ENCODE measurements around the gene YARS1.

Gene YARS1

GRCh38 chr1:32772281-32773017, 44.7 kb downstream of the YARS1 start (continued):
- no peak for TF ChIP-seq CSDC2 (CRISPR knock-in tag; IDR thresholded peaks at IDR 0.05)
- no peak for TF ChIP-seq ARNTL (CRISPR knock-in tag; IDR thresholded peaks at IDR 0.05; ENCODE audit: borderline replicate concordance, low read depth)
- TF ChIP-seq ISL1 (CRISPR knock-in tag; IDR thresholded peaks at IDR 0.05): no peak
- no peak for TF ChIP-seq TCF4 (CRISPR knock-in tag; IDR thresholded peaks at IDR 0.05; ENCODE audit: borderline replicate concordance)

- no peak for TF ChIP-seq ZC3H10 (CRISPR knock-in tag; IDR thresholded peaks at IDR 0.05)
- TF ChIP-seq PPARA (CRISPR knock-in tag; IDR thresholded peaks at IDR 0.05; ENCODE audit: borderline replicate concordance): no peak
- no peak for TF ChIP-seq CSRNP3 (CRISPR knock-in tag; IDR thresholded peaks at IDR 0.05)
- TF ChIP-seq ESRRG (CRISPR knock-in tag; IDR thresholded peaks at IDR 0.05): no peak
- no peak for TF ChIP-seq ZFP30 (CRISPR knock-in tag; IDR thresholded peaks at IDR 0.05)
- TF ChIP-seq BACH2 (CRISPR knock-in tag; IDR thresholded peaks at IDR 0.05; ENCODE audit: borderline replicate concordance): no peak
- TF ChIP-seq OSR1 (CRISPR knock-in tag; IDR thresholded peaks at IDR 0.05): no peak
- no peak for TF ChIP-seq POU6F1 (CRISPR knock-in tag; IDR thresholded peaks at IDR 0.05; ENCODE audit: borderline replicate concordance, low read depth)
- no peak for TF ChIP-seq ISL1 (CRISPR knock-in tag; IDR thresholded peaks at IDR 0.05)
- TF ChIP-seq SNAI2 (CRISPR knock-in tag; IDR thresholded peaks at IDR 0.05): no peak
- TF ChIP-seq TOX (CRISPR knock-in tag; IDR thresholded peaks at IDR 0.05; ENCODE audit: borderline replicate concordance): no peak
- no peak for TF ChIP-seq PATZ1 (CRISPR knock-in tag; IDR thresholded peaks at IDR 0.05; ENCODE audit: borderline replicate concordance)
- TF ChIP-seq CSDC2 (CRISPR knock-in tag; IDR thresholded peaks at IDR 0.05): no peak
- no peak for TF ChIP-seq ZNF70 (CRISPR knock-in tag; IDR thresholded peaks at IDR 0.05)
- TF ChIP-seq ZNF565 (CRISPR knock-in tag; conservative IDR thresholded peaks at IDR 0.05; ENCODE audit: low read depth): no peak
- TF ChIP-seq ARNTL (CRISPR knock-in tag; IDR thresholded peaks at IDR 0.05; ENCODE audit: borderline replicate concordance, low read depth): no peak
- ATAC-seq: no peak
These were observed 45.4 kb downstream of the YARS1 start for GRCh38 chr1:32771561-32772280.

- no peak for ATAC-seq
- TF ChIP-seq ZFP30 (CRISPR knock-in tag; IDR thresholded peaks at IDR 0.05): no peak
- no peak for TF ChIP-seq ESRRG (CRISPR knock-in tag; IDR thresholded peaks at IDR 0.05)
- no peak for TF ChIP-seq GLIS3 (CRISPR knock-in tag; IDR thresholded peaks at IDR 0.05)
- TF ChIP-seq TSHZ2 (CRISPR knock-in tag; IDR thresholded peaks at IDR 0.05): no peak
- TF ChIP-seq ARNTL (CRISPR knock-in tag; IDR thresholded peaks at IDR 0.05; ENCODE audit: borderline replicate concordance, low read depth): no peak
- TF ChIP-seq TCF4 (CRISPR knock-in tag; IDR thresholded peaks at IDR 0.05; ENCODE audit: borderline replicate concordance): no peak
- no peak for TF ChIP-seq POU6F1 (CRISPR knock-in tag; IDR thresholded peaks at IDR 0.05; ENCODE audit: borderline replicate concordance, low read depth)
- TF ChIP-seq OSR1 (CRISPR knock-in tag; IDR thresholded peaks at IDR 0.05): no peak
- no peak for TF ChIP-seq PPARA (CRISPR knock-in tag; IDR thresholded peaks at IDR 0.05; ENCODE audit: borderline replicate concordance)
- no peak for TF ChIP-seq CSDC2 (CRISPR knock-in tag; IDR thresholded peaks at IDR 0.05)
- TF ChIP-seq BACH2 (CRISPR knock-in tag; IDR thresholded peaks at IDR 0.05; ENCODE audit: borderline replicate concordance): no peak
- no peak for TF ChIP-seq CREB5 (CRISPR knock-in tag; IDR thresholded peaks at IDR 0.05; ENCODE audit: low read depth)
- no peak for TF ChIP-seq CSRNP3 (CRISPR knock-in tag; IDR thresholded peaks at IDR 0.05)
- TF ChIP-seq ZNF565 (CRISPR knock-in tag; conservative IDR thresholded peaks at IDR 0.05; ENCODE audit: low read depth): no peak
- no peak for TF ChIP-seq ZNF70 (CRISPR knock-in tag; IDR thresholded peaks at IDR 0.05)
- no peak for TF ChIP-seq RARB (CRISPR knock-in tag; IDR thresholded peaks at IDR 0.05)
These were observed 46.2 kb downstream of the YARS1 start for GRCh38 chr1:32770741-32771548.

All from SK-N-SH treated with all-trans-retinoic acid at 6 μM for 48 hours (cell line).